NK-92 (cell line): Measurements from ENCODE around the gene KRT36.

ENCODE experiments used
- DNase-seq: peaks from one replicate; lab custom pipeline; 2025; ENCODE audit not compliant: unreplicated experiment; lab: John Stamatoyannopoulos, UW

The KRT36 gene

DNA sequence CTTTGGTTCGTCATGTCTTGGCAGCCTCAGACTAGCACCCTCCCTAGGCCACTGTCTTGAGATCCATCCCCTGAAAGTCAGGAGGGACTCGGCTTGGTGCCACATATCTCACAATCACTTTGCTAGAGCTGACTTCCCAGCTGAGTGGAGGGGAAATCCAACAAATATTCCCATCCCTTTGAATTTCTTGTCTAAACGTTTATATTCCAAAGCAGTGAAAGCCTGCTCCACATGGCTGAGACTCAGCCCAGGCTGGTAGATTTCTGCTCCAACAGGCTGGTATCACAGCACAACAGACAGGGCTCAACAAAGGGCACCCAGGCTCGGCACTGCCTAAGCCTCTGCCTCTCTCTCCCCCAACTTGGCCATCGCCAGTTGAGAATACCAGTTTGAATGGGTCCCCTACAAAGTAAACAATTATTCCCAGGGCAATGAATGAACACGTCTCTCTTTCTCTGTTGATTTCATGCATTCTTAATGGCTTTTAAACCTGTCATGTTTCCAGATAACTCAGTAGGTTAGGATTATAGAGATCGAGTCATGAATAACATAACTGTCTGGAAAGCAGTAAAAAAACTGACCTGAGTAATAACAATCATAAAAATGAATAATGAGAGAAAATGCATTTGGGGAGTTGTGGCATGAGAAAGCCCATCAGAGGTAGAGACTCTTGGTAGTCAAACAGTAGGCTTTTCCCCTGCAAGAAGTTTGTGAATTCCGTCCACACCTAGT is 14.7 kb upstream of the KRT36 start:
- DNase-seq: no peak

DNA sequence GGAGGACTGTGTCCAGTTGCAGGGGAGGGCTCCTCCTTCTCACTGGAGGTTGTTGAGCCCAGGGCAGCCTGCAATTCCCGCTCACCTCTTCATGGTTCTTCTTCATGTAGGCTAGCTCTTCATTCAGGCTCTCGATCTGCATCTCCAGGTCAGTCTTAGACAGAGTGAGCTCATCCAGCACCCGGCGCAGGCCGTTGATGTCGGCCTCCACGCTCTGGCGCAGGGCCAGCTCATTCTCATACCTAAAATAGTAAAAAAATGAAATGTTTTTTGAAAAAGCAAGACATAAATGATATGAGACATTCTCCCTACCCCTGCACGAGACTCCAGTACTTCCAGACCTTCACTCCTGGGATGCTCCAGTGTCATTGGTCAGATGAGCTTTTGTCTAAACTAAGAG is 13.5 kb upstream of the KRT36 start:
- no peak for DNase-seq

DNA sequence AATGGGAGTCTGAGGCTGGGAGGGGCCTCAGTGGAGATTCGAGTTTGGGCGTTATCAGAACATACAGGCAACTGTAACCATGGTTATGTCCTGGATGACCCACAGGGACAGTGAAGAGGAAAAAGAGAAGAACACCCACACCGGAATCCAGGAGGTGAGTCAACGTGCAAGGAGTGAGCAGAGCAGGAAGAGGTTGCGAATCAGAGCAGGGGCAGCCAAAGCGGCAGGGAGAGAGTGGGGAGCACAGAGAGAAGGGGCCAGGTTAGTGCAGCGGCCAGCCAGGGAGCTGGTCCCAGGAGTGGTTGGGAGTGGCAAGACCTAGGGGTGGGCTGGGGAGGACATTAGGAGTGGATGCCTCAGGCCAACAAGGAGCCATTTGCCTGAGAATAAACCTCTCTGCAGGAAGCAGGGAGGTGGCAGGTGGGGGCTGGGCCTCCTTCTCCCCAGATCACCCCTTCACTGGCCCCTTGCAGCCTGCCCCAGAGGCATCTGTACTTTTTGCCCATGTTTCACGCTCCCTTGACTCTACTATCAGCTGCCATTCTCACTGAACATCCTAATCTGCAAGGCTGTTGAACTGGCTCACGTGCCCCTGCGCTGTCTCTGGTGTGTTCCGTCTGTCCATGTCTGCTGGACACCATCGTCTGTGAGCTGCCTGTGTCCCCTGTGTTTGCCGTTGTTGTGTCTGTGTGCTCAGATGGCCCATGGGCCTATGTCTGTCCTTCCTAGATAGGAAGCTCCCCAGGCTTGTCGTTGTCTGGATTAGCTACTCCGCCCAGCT is 10.6 kb upstream of the KRT36 start:
- no peak for DNase-seq

DNA sequence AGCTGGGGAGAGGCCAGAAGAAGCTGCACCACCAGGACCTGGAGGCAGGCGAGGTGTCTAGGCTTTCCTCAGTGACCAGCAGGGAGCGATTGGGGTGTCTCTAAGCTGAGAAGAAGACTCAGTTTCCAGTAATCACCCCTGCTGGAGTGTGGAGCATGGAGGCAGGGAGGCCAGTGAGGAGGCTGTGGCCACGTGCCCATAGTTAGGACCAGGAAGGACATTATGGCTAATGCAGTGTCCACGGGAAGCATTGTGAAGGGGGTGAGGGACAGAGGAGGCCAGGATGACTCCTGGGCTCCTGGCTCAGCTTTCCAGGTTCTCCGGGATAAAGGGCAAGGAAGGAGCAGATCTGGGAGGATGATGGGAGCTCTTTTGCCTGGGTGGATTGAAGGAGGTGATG is 10.0 kb upstream of the KRT36 start:
- DNase-seq: no peak

DNA sequence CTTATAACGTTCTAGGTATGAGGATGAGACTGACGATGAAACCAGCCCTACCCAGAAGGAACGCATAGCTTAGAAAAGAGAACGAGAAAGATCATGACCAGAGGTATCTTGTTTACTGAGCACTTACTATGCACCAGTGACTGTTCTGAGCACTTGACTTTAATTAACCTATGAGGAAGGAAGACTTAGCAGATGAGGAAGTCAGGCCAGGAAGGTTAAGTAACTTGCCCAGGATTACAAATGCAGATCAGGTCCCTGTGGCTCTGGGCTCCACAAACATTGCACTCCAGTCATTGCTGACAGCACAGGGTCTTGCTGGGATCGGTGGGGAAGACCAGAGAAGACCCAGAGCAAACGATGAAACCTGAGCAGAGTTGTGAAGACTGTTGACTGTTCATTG is 8.6 kb upstream of the KRT36 start:
- DNase-seq: no peak

DNA sequence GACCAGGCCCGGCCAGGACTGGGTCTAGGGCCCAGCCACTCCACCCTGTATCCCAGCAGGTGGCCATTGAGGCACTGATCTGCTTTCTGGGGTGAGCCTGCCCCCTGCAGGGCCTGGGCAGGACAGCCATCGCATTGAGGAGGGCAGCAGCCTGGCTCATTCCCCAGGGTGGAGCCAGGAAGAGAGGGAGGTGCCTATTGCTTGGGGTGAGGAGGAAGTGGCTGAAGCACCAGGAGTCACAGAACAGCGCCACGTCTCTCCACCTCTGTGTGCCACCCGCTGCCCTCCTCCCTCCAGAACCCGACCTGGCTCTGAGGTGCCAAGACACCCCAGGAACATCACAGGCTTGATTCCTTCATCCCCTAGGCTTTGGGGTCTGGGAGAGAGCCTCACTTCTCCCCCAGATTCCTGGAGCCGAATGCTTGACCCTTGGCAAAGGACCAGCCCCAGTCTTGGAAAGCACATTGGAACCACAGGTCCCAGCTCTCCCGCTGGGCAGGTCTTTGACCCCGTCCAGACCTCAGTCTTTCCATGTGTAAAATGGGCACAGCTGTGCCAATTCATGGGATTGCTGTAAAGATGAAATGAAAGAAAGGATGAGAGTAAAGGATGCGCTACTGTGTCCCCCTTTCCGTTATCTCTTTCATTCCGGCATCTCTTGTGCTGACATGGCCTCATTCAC is 7.2 kb upstream of the KRT36 start:
- DNase-seq: no peak

DNA sequence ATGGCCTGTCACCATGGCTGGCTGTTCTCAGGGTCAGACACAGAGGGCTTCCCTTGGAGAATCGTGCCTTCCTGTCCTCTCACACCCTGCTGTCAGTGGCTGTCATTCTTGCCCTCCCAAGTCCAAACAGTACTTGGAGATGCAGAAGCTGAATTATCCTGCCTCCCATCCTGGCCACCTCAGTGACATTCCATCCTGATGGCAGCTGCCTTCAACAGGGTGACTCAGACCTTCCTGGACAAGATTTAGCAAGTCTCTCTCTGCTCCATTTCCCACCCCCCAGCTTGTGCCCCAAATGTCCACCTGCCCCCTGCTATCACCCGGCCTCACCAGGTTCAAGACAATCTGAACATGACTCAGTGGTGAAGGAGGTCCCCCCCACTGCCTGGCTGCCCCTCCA is 4.8 kb upstream of the KRT36 start:
- DNase-seq: no peak

DNA sequence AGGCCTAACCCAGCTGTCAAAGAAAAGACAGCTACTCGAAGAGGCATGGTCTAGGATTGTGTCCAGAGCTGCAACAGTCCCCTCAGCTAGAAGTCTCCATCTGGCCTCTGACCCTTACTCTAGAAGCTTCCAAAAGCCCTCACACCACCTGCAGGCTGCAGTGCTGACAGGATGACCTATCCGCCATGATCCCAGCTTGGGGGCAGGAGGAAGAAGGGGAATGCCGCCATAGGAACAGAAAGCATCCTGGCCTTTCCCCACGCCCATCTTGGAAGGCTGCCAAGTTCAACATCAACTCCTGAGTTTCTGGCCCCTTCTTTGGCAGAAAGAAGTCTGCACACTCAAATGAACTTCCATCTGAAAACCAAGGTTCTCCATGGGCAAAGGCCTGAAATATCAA is 3.1 kb upstream of the KRT36 start:
- DNase-seq: no peak

DNA sequence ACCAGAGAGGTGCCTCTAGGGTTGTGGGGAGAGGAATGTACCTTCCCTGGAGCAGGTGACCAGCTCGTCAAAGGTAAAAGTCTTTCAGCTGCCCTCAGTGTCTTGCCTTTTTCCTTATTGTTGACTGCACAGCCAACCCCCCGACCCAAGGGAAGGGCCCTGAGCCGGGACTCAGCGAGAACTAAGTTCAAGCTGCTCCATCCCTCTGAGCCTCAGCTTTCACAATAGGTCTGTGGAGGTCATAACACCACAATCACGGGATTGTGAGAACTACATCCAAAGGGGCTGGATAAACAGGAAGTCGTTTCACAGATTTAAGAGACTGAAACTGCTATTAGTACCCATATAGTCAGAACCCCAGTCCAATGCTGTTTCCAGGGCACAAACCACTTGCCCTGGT is 2.6 kb upstream of the KRT36 start:
- DNase-seq: no peak

DNA sequence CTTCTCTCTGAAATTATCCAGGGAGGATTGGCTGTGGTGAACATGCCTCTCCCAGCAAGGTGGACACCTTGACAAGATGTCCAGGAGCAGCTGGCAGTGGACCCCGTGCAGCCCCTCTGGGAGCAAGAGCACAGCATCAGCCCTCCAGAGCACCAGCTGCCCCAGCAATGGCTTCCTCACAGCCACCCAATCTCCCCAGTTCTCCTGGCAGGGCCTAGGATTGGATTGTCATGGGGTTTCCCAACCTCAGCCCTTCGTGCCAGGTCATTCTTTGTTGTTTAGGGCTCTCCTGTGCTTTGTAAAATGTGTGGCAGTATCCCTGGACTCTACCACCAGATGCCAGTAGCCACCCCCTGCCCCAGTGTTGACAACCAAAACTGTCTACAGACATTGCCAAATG is 1.8 kb upstream of the KRT36 start:
- DNase-seq: no peak

DNA sequence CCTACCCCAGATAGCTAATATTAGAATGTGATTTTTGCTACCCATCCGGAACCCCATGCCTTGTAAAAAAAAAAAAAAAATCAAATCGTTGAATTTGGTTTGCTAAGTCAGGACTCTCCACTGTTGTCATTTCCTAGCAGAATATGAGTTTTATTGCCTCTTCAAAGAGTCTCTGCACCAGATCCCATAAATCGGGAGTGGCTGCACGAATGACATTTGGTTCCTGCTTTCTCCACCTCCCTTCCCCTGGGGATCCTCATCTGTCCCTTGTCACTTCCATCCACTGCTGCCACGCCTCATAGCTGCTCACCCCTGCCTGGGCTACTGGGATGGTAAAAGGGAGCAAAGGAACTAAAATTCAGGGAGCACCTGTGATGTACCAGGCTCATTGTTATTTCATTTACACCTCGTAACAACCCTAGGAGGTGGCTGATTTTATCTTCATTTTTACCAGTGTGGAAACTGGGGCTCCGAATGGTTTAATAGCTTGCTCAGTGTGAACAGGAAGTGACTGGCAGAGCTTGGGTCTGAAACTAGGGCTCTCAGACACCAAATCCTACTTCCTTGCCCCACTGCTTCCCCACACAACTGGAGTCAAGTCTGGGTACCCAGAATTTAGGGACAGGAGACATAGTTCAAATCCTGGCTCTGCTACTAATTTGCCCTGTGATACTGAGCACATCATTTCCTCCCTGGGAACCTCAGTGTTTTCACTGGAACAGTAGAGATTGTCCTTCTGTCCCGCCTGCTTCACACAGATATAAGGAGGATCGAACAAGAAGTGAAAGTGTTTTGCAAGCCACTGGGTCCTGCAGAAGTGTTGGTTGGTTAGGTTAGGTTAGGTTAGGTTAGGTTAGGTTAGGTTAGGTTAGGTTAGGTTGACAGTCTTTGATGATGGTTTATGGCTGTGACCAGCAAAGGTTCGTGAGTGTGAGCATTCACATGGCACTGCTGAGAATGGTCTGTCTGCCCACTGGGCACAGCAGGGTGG is 585 bp upstream of the KRT36 start:
- DNase-seq: no peak

DNA sequence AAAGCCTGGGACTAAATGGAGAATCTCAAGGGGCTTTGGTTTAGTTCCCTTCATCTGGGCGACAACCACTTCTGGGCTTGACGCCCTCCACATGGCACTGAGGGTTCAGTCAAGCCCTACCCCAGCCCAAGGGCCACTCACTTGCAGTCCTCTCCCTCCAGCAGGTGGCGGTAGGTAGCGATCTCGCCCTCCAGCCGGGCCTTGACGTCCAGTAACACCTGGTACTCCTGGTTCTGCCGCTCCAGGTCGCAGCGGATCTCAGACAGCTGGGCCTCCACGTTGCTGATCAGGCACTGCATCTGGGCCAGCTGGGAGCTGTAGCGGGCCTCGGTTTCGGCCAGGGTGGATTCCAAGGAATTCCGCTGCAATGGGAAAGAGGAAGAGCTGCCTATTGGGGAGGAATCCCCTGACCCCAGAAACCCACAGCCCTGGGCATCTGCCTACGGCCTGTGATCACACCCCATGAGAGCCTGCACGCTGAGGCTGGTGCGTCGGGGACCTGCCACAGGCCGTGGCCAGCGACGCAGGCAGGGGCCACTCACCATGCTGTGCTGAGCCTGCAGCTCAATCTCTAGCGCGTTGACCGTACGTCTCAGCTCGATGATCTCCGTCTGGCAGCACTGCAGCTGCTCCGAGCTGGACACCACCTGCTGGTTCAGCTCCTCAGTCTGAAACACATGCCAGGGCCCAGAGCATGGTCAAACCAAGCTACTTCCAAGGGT is 2.7 kb downstream of the KRT36 start:
- DNase-seq: no peak

DNA sequence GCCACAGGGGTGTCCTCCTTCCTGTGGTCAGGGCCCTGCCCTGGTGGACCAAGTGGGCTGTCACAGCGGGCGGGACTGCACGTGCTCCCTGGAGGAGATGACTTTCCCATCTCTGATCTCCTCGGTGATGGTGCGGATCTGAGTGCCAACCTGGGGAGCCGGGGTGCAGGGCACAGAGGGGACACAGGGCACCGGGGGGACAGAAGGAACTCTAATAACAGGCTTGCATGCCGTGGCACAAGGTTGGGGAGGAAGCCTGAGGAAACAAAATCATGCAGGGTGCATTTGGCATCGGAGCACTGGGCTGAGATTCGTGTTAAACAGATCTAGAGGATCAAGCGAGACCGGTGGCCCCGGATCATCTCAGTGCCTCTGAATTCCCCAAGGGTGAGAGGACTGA is 3.4 kb downstream of the KRT36 start:
- DNase-seq: no peak

DNA sequence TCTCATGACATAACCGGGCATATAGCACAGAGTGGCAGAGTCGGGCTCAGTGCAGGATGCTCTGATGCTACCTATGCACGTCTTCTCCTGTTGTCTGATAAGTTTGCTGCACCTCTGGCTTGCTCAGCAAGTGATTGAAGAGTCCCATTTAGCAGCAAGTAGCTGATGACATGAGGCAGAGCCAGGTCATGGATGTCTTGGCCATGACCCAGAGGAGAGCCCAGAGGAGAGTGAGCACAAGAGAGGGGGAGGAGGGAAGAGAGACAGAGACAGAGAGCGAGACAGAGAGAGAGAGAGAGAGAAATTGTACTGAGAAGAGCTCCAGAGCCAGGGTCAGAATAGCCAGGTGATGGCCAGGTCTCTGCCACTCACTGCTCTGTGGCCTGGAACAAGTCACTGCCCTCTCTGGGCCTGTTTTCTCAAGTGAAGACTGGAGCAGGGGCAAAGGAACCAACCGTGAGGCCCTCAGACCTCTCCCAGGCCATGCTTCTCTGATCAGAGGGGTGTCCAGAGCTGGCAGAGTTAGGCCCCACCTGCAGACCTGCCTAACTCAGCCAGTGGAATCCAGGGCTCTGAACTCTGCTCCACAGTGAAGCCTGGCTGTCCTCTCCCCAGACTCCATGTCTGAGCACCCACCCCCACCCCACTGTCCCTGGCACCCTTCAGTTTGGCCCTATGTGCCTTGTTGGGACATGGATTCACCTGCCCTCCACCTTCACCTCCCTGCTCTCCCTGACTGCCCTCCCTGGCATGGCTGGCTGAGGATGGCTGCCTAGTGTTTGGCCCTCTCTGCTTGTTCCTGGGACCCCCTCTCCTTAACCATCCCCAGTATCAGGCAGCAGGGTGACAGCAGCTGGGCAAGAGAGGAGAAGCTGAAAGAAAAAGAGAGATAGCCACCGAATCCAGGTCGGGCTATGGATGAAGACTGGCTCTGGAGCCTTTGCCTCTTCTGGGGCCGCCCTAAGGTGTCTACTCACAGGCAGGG is 4.5 kb downstream of the KRT36 start:
- DNase-seq: no peak

DNA sequence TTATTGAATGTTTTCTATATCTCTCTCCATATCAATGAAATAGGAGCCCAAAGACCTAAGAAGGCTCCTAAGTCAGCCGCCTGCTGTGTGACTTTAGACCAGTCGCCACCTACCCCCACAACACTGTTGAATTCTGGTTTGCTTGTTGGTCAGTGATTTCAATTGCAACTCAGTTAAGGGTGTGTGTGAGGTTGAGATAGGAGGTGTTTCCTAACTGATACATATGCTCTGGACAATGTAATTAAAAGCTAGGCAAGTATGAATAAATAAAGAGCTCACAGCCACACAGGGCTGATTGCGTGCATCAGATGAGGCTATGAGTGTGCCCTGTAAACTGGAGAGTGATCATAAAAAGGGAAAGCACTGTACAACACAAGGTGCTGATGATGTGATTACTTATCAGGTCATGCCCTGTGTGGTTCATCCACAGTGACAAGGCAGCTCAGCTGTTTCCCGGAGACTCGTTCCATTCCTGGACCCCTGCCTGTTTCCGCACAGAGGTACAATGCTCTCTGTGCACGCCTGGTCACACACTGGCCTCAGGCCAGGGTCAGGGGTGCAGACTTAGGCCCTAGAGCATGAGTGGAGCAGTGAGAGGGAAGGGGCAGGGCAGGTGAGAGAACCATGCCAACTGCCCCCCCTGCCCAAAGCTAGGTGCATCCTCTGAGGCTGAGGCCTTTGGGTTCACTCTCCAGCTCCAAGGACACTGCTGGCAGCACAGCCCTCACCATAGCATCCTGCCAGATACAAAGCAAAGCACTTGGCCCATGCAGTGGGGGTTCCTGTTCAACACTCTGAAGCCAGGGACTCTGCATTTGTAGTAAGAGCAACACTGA is 5.5 kb downstream of the KRT36 start:
- no peak for DNase-seq

DNA sequence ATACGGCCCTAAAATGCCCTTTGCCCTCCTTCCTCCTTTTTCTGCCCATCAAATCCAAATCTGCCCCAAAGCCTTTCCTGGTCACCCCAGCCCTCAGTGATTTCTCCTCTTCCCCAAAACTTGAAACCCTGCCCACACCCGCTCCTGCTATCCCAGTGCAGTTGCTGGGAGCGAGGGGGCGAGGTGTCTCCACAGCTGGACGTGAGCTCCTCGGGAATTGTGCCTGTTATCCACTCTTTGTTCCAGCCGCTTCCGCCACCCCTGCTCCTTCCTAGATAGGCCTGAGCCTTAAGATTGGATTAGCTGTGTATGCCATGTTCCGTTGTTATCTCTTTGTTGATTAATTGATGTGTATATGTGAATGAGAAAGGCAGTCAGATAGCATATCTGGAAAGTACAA is 6.2 kb downstream of the KRT36 start:
- no peak for DNase-seq

DNA sequence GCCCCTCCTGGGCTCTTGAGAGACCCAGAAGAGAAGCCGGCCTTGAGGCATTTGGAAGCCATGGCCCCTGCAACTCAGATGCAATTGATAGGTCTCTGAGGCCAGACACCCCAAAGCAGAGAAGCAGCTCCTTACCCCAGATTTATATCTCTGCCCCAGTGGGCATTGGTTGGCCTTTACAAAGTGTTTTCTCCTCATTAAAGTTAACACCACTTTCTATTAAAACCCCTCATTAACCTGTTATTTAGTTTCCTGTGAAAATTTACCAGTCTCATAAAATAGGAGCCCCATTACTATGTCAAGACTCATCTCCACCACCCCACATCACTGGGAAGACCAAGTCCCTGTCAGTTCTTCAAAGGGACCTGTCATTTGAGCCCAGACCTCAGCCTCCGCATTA is 8.7 kb downstream of the KRT36 start, which contains the start of gene KRT35:
Gene KRT35, minus strand, starts transcription at position 116 of the 400 bp plus-strand sequence. Its CDS starts 54 bp downstream, at position 62.
- DNase-seq: no peak

DNA sequence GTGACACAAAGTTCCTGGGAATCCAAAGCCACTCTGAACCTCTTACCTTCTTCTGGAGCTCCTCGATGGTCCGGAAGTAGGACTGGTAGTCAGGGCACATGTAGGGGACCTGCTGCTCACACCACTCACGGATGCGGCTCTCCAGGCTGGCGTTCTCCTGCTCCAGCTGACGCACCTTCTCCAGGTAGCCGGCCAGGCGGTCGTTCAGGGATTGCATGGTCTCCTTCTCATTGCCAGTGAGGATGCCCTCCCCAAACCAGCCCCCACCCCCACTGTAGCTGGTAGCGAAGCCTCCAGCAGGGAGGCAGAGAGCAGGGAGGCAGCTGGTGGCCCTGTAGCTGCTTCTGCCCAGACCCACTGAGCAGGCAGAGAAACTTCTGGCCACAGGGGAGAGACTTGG is 9.1 kb downstream of the KRT36 start:
- DNase-seq: no peak
